K562 (cell line): ENCODE measurements around the gene ACOX2. TPM values are rescaled to one million over a fixed set of nuclear protein-coding genes. Genes with fewer than 3 reads are reported as not detected.

ENCODE experiments used
- ELF1 ChIP-seq: fragments of 200-800 bp; sonication (Bioruptor generic); IDR thresholded peaks from 2 replicates; pipeline ENCODE4 v1.6.1; 2016; ENCODE audit warnings: missing genetic modification characterization, missing compliant biosample characterization
- MBD2 ChIP-seq: sonication (generic); IDR thresholded peaks from 2 replicates; pipeline ENCODE4 v1.6.1; 2016; ENCODE audit warnings: low read depth, borderline replicate concordance
- RAD21 ChIP-seq, 2 experiments: fragments of 250-450 bp in 1 of 2; fragments of 450-650 bp in 1 of 2; sonication (Bioruptor Pico) in 1 of 2; formaldehyde crosslinking in 1 of 2; IDR thresholded peaks in 1 of 2; conservative IDR thresholded peaks in 1 of 2; 2 replicates each; pipeline versions ENCODE4 v1.4.0 to v1.8.0; 2020 to 2022; ENCODE audit warnings: mild to moderate bottlenecking in 2 of 2, moderate library complexity in 1 of 2
- RNF2 ChIP-seq: sonication (generic); IDR thresholded peaks from 2 replicates; pipeline ENCODE4 v1.6.1; 2016
- TCF7L2 ChIP-seq: fragments of 150-350 bp; IDR thresholded peaks from 2 replicates; pipeline ENCODE4 v1.6.1; 2016; ENCODE audit warnings: low read depth, mild to moderate bottlenecking, low read length, moderate library complexity
- ZBTB8A ChIP-seq: fragments of 450-650 bp; IDR thresholded peaks from 2 replicates; pipeline ENCODE4 v1.6.1; 2018; ENCODE audit warnings: mild to moderate bottlenecking, moderate library complexity; ENCODE audit not compliant: partially characterized antibody
- ZNF717 ChIP-seq: fragments of 250-450 bp; sonication (Bioruptor Pico); IDR thresholded peaks from 2 replicates; pipeline ENCODE4 v1.5.0; 2021
- polyA plus RNA-seq, 8 experiments: library from polyadenylated mRNA; depleted of rRNA in 4 of 8; stranded (reverse) in 5 of 8; unstranded in 3 of 8; fragments of >200 nt; fragmentation: Nextera tagmentation in 2 of 8; fragmentation: Illumina TruSeq in 1 of 8; extraction: Ambion mirVana in 2 of 8; extraction: Trizol in 1 of 8; gene quantifications; 2 replicates each; pipeline versions ENCODE4 v1.2.1 to v1.2.3, GENCODE V29; 2011 to 2014; ENCODE audit warnings: inconsistent platforms in 1 of 8, missing spikeins in 1 of 8
- total RNA-seq, 7 experiments: library from RNA; depleted of rRNA in 6 of 7; stranded (reverse); fragments of >200 nt in 6 of 7; fragmentation: Illumina TruSeq in 2 of 7; extraction: Trizol in 2 of 7; gene quantifications; 2 replicates each; pipeline versions ENCODE4 v1.2.1 to v1.2.3, GENCODE V29; 2011 to 2021; ENCODE audit warnings: low replicate concordance in 1 of 7
- TF ChIP-seq, protein P1 (sequence below), 2 experiments: fragments of 450-650 bp; formaldehyde crosslinking in 1 of 2; IDR thresholded peaks; 2 replicates each; pipeline versions ENCODE4 v1.4.0 to v1.6.1; 2014 to 2020; ENCODE audit warnings: mild to moderate bottlenecking in 2 of 2, borderline replicate concordance in 1 of 2, low read depth in 1 of 2
- TF ChIP-seq, protein P2 (sequence below): fragments of 450-650 bp; formaldehyde crosslinking; IDR thresholded peaks from 2 replicates; pipeline ENCODE4 v1.4.0; 2020; ENCODE audit warnings: mild to moderate bottlenecking, moderate library complexity

The ACOX2 gene
- total and polyA plus RNA-seq, 9 of the 15 experiments (the other 6 are each of a cell fraction or from before 2014, with no cell fraction given): 0.15 TPM; not detected in 8

DNA sequence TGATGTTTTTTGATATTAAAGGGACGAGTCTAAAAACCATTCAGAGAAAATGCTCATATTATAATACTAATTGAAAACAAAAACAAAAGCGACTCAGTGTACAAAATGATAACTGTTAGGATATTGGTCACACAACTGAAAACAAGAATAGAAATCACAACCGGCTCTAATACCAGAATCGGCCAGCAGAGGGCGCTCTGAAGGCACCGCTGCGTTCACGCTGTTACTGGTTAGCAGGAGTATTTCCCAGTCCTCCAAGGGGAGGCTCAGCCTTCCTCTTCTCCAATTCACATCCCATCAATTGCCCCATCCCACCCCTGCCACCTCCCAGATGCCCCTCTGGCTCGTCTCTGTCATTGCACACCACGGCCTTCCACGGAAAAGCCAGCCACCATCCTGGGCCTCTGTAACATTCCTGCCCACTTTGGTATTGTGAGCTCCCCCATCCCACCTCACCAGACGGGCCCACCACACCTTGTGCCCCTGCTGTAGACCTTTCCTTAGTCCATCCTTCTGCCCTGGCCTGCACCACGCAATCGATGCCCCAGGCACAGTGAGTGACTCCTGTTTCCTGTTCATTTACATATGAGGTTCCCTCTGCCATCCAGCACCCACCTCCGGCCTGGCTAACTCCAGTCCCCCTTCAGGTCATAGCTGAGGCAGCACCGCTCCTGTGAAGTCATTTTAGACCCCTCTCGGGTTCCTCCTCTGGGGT is 31.7 kb upstream of the ACOX2 start (continued):
- TF ChIP-seq, protein P1, sequence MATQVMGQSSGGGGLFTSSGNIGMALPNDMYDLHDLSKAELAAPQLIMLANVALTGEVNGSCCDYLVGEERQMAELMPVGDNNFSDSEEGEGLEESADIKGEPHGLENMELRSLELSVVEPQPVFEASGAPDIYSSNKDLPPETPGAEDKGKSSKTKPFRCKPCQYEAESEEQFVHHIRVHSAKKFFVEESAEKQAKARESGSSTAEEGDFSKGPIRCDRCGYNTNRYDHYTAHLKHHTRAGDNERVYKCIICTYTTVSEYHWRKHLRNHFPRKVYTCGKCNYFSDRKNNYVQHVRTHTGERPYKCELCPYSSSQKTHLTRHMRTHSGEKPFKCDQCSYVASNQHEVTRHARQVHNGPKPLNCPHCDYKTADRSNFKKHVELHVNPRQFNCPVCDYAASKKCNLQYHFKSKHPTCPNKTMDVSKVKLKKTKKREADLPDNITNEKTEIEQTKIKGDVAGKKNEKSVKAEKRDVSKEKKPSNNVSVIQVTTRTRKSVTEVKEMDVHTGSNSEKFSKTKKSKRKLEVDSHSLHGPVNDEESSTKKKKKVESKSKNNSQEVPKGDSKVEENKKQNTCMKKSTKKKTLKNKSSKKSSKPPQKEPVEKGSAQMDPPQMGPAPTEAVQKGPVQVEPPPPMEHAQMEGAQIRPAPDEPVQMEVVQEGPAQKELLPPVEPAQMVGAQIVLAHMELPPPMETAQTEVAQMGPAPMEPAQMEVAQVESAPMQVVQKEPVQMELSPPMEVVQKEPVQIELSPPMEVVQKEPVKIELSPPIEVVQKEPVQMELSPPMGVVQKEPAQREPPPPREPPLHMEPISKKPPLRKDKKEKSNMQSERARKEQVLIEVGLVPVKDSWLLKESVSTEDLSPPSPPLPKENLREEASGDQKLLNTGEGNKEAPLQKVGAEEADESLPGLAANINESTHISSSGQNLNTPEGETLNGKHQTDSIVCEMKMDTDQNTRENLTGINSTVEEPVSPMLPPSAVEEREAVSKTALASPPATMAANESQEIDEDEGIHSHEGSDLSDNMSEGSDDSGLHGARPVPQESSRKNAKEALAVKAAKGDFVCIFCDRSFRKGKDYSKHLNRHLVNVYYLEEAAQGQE (IDR thresholded peaks at IDR 0.05; ENCODE audit: borderline replicate concordance): peak; percentile 47; the same call in 1 of the 2 replicates
- TF ChIP-seq, protein P1 (CRISPR knock-in tag; IDR thresholded peaks at IDR 0.05; ENCODE audit: low read depth): no peak
- TF ChIP-seq ZNF717 (CRISPR knock-in tag) (no peak), TCF7L2 (no peak), MBD2 (no peak), ZBTB8A (no peak), ELF1 (no peak), RNF2 (no peak), RAD21 (CRISPR knock-in tag; conservative IDR thresholded peaks at IDR 0.05 in 1 of 2, IDR thresholded peaks at IDR 0.05 in 1 of 2) (peak; percentile 43 to 66)
- TF ChIP-seq, protein P2, sequence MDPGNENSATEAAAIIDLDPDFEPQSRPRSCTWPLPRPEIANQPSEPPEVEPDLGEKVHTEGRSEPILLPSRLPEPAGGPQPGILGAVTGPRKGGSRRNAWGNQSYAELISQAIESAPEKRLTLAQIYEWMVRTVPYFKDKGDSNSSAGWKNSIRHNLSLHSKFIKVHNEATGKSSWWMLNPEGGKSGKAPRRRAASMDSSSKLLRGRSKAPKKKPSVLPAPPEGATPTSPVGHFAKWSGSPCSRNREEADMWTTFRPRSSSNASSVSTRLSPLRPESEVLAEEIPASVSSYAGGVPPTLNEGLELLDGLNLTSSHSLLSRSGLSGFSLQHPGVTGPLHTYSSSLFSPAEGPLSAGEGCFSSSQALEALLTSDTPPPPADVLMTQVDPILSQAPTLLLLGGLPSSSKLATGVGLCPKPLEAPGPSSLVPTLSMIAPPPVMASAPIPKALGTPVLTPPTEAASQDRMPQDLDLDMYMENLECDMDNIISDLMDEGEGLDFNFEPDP (CRISPR knock-in tag): no peak
